A549 (cell line): ENCODE data around the gene GJD3. TPM values are rescaled to one million over a fixed set of nuclear protein-coding genes. Genes with fewer than 3 reads are reported as not detected.

Experiments used
- polyA plus RNA-seq, 4 experiments: library from polyadenylated mRNA; depleted of rRNA in 3 of 4; stranded (reverse); fragments of >200 nt; fragmentation: RNase III in 1 of 4; extraction: RNeasy Plus Mini Kit Qiagen cat#74134 plus additional on column Dnase treatment in 1 of 4; gene quantifications; 2 replicates in 3 of 4; 3 replicates in 1 of 4; pipeline ENCODE4 v1.2.3, GENCODE V29; 2011 to 2017
- small RNA-seq, 6 experiments: library from RNA; depleted of rRNA; stranded (forward); fragments of <200 nt; gene quantifications; one replicate each; pipeline ENCODE3, GENCODE V24; 2012

The GJD3 gene
- polyA plus RNA-seq, 2 of the 4 experiments (the other 2 are of a cell fraction): 0.09 to 0.40 TPM

Small RNAs within 50 kb of the gene (small RNA-seq; reads per million reads assigned to genes)
- 0 reads per million in 6 experiments for gene RF00019
- 0 to 19.7 (median 0) reads per million in 6 experiments for gene RNA5SP441

Other genes starting within 250 kb of the GJD3 start
- 87.8 and 95.1 TPM in 2 replicates for gene MSL1, start 242.8 kb downstream of the GJD3 start, polyA plus RNA-seq (2011; rRNA removed)
- 60.4 to 70.1 TPM (median 64.8 TPM) in 3 replicates for gene MSL1, start 242.8 kb downstream of the GJD3 start, polyA plus RNA-seq (2017; fragmentation: RNase III; extraction: RNeasy Plus Mini Kit Qiagen cat#74134 plus additional on column Dnase treatment)
- 62.8 and 67.9 TPM in 2 replicates for gene CASC3, start 224.2 kb downstream of the GJD3 start, polyA plus RNA-seq (2011; rRNA removed)
- 44.5 to 48.2 TPM (median 45.5 TPM) in 3 replicates for gene CASC3, start 224.2 kb downstream of the GJD3 start, polyA plus RNA-seq (2017; fragmentation: RNase III; extraction: RNeasy Plus Mini Kit Qiagen cat#74134 plus additional on column Dnase treatment)
- gene RAPGEFL1, start 187.3 kb downstream of the GJD3 start, polyA plus RNA-seq (2011; rRNA removed): 3.7 and 4.1 TPM in 2 replicates
- gene RAPGEFL1, start 187.3 kb downstream of the GJD3 start, polyA plus RNA-seq (2017; fragmentation: RNase III; extraction: RNeasy Plus Mini Kit Qiagen cat#74134 plus additional on column Dnase treatment): 4.7 to 4.8 TPM (median 4.8 TPM) in 3 replicates
- 13.8 and 15.3 TPM in 2 replicates for gene WIPF2, start 145.4 kb downstream of the GJD3 start, polyA plus RNA-seq (2011; rRNA removed)
- gene WIPF2, start 145.4 kb downstream of the GJD3 start, polyA plus RNA-seq (2017; fragmentation: RNase III; extraction: RNeasy Plus Mini Kit Qiagen cat#74134 plus additional on column Dnase treatment): 19.3 to 21.5 TPM (median 20.8 TPM) in 3 replicates
- 71.4 and 79.5 TPM in 2 replicates for gene CDC6, start 76.9 kb downstream of the GJD3 start, polyA plus RNA-seq (2011; rRNA removed)
- gene CDC6, start 76.9 kb downstream of the GJD3 start, polyA plus RNA-seq (2017; fragmentation: RNase III; extraction: RNeasy Plus Mini Kit Qiagen cat#74134 plus additional on column Dnase treatment): 66.6 to 67.5 TPM (median 67.0 TPM) in 3 replicates
- 8.6 and 9.9 TPM in 2 replicates for gene RARA, start 55.6 kb downstream of the GJD3 start, polyA plus RNA-seq (2011; rRNA removed)
- 17.2 to 18.5 TPM (median 17.9 TPM) in 3 replicates for gene RARA, start 55.6 kb downstream of the GJD3 start, polyA plus RNA-seq (2017; fragmentation: RNase III; extraction: RNeasy Plus Mini Kit Qiagen cat#74134 plus additional on column Dnase treatment)
- 273 and 416 TPM in 2 replicates for gene TOP2A, start 53.2 kb upstream of the GJD3 start, polyA plus RNA-seq (2011; rRNA removed)
- 210 to 241 TPM (median 226 TPM) in 3 replicates for gene TOP2A, start 53.2 kb upstream of the GJD3 start, polyA plus RNA-seq (2017; fragmentation: RNase III; extraction: RNeasy Plus Mini Kit Qiagen cat#74134 plus additional on column Dnase treatment)
- 1,080 and 1,577 TPM in 2 replicates for gene IGFBP4, start 78.7 kb upstream of the GJD3 start, polyA plus RNA-seq (2011; rRNA removed)
- gene IGFBP4, start 78.7 kb upstream of the GJD3 start, polyA plus RNA-seq (2017; fragmentation: RNase III; extraction: RNeasy Plus Mini Kit Qiagen cat#74134 plus additional on column Dnase treatment): 1,501 to 1,941 TPM (median 1,829 TPM) in 3 replicates
- gene TNS4, start 136.9 kb upstream of the GJD3 start, polyA plus RNA-seq (2011; rRNA removed): 24.2 and 45.9 TPM in 2 replicates
- gene TNS4, start 136.9 kb upstream of the GJD3 start, polyA plus RNA-seq (2017; fragmentation: RNase III; extraction: RNeasy Plus Mini Kit Qiagen cat#74134 plus additional on column Dnase treatment): 61.6 to 75.9 TPM (median 73.5 TPM) in 3 replicates
- gene CCR7, start 200.7 kb upstream of the GJD3 start, polyA plus RNA-seq (2011; rRNA removed): 1.4 and 1.9 TPM in 2 replicates
- 0.72 to 0.84 TPM (median 0.76 TPM) in 3 replicates for gene CCR7, start 200.7 kb upstream of the GJD3 start, polyA plus RNA-seq (2017; fragmentation: RNase III; extraction: RNeasy Plus Mini Kit Qiagen cat#74134 plus additional on column Dnase treatment)